Measurements from ENCODE around the gene GRIK2. TPM values are rescaled to one million over a fixed set of nuclear protein-coding genes. Genes with fewer than 3 reads are reported as not detected.

GRIK2 gene
- total RNA-seq, 4 donors from 2014 or later = 4.7 to 16.2 (median 7.5) TPM

GRCh38 chr6:101509536-101509935 is 116.0 kb downstream of the GRIK2 start:
- H3K9me3 ChIP-seq = no peaks in the 10 kb centered on the region
- no peak overlapping the region for H3K4me3 ChIP-seq
- H3K4me1 ChIP-seq = no peaks in the 10 kb centered on the region
- H3K27ac ChIP-seq = no peak overlapping the region
- no peaks in the 10 kb centered on the region for H3K27me3 ChIP-seq
- no peak for DNase-seq (ENCODE audit: low spot score in 2 of 2)
- H3K36me3 ChIP-seq = no peaks in the 10 kb centered on the region
- no peak for TF ChIP-seq POLR2A (IDR thresholded peaks at IDR 0.05)
- TF ChIP-seq EP300 (IDR thresholded peaks at IDR 0.05) = no peak
- TF ChIP-seq CTCF (IDR thresholded peaks at IDR 0.05) = no peak

DNA sequence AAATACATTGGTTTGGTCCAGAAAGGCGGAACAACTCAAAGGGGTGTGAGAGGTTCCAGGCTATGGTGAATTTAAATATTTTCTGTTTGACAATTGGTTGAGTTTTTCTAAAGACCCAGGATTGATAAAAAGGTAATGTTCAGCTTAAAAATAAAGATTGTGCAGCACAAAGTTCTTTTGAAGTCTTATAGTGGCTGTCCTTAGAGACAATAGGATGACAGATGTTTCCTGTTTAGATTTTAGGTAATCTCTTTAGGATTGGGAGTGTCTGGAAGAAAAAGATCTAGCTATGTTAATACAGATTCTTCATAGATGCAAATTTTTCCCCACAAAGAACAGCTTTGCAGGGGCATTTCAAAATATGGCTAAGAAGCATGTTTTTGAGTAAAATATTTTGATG is 119.7 kb downstream of the GRIK2 start:
- DNase-seq (ENCODE audit: low spot score in 2 of 2) = no peak
- Histone ChIP-seq H3K4me3 (no peak overlapping the region), H3K27ac (no peak overlapping the region), H3K36me3 (no peaks in the 10 kb centered on the region), H3K27me3 (no peaks in the 10 kb centered on the region), H3K4me1 (no peaks in the 10 kb centered on the region), H3K9me3 (no peaks in the 10 kb centered on the region)
- TF ChIP-seq CTCF (IDR thresholded peaks at IDR 0.05) = no peak
- TF ChIP-seq POLR2A (IDR thresholded peaks at IDR 0.05) = no peak
- no peak for TF ChIP-seq EP300 (IDR thresholded peaks at IDR 0.05)
- WGBS, 2 donors = 85 to 90% methylated on average over 1 of the region's 1 CpG

GRCh38 chr6:101516578-101516977 is 123.1 kb downstream of the GRIK2 start:
- Histone ChIP-seq H3K27ac (no peak overlapping the region), H3K27me3 (no peaks in the 10 kb centered on the region), H3K9me3 (no peaks in the 10 kb centered on the region), H3K4me3 (no peak overlapping the region), H3K36me3 (no peaks in the 10 kb centered on the region), H3K4me1 (no peaks in the 10 kb centered on the region)
- no peak for DNase-seq (ENCODE audit: low spot score in 2 of 2)
- TF ChIP-seq EP300 (IDR thresholded peaks at IDR 0.05) (no peak), CTCF (IDR thresholded peaks at IDR 0.05) (no peak), POLR2A (IDR thresholded peaks at IDR 0.05) (no peak)

- no peaks in the 10 kb centered on the region for H3K4me1 ChIP-seq
- no peak overlapping the region for H3K27ac ChIP-seq
- 88 to 92% methylated on average over 1 of the region's 1 CpG for WGBS, 2 donors
- TF ChIP-seq CTCF (IDR thresholded peaks at IDR 0.05) (no peak), POLR2A (IDR thresholded peaks at IDR 0.05) (no peak)
- no peak overlapping the region for H3K4me3 ChIP-seq
- no peak for DNase-seq (ENCODE audit: low spot score in 2 of 2)
- H3K27me3 ChIP-seq = no peaks in the 10 kb centered on the region
- no peaks in the 10 kb centered on the region for H3K36me3 ChIP-seq
- H3K9me3 ChIP-seq = no peaks in the 10 kb centered on the region
These were observed 124.1 kb downstream of the GRIK2 start for GRCh38 chr6:101517632-101518031.

DNA sequence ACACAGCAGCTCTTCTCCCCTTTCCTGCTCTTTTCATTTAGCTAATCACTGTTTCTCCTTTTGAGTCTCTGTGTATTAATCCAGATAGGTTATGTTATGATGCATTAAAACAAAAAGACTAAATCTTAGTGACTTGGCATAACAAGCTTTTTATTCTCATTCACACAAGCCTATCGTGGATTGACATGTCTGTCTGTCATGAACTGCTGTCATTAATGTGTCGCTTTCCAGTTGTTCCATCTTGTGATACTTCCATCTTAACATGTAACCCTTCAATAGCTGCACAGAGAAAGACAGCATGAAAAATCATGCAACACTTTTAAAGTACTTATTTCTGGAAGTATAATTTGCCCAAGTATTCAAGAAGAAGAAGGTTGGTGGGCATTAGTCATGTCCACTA is 128.7 kb downstream of the GRIK2 start:
- no peak overlapping the region for H3K27ac ChIP-seq
- DNase-seq (ENCODE audit: low spot score in 2 of 2) = no peak
- no peak for TF ChIP-seq EP300 (IDR thresholded peaks at IDR 0.05)
- no peak for TF ChIP-seq CTCF (IDR thresholded peaks at IDR 0.05)
- TF ChIP-seq POLR2A (IDR thresholded peaks at IDR 0.05) = no peak
- H3K4me3 ChIP-seq = no peak overlapping the region
- H3K36me3 ChIP-seq = no peaks in the 10 kb centered on the region
- H3K27me3 ChIP-seq = no peaks in the 10 kb centered on the region
- H3K4me1 ChIP-seq = no peaks in the 10 kb centered on the region
- H3K9me3 ChIP-seq = no peaks in the 10 kb centered on the region
- WGBS, 2 donors = 83 to 84% methylated on average over 2 of the region's 2 CpGs

Measured in tibial nerve (tissue), 4 donors.